Measurements from ENCODE around the gene HERC3.

The HERC3 gene

GRCh38 chr4:88661739-88662138, 69.5 kb downstream of the HERC3 start:
- DNase-seq = no peak

- peak; percentile 18 for DNase-seq
Measured at GRCh38 chr4:88672987-88673386, 80.7 kb downstream of the HERC3 start.

DNA sequence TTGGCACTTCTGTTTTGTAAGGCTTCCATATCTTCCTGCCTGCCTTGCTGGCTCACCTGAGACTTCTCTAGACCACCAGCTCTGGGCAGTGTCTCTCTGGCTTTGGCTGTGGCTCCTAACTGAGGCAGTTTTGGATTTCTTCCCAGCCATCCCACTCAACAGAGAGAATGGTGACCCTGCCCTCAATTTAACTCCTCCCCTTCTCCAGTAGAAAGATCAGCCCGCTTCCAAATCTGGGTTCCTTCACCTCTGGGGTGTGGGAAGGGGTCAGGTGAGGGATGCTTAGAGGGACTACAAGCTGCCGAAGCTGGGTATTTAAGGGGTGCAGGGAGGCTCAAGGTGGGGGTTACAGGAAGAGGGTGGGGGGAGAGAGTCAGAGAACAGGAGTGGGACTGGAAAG, 81.6 kb downstream of the HERC3 start:
- DNase-seq = no peak

- no peak for DNase-seq
Measured at GRCh38 chr4:88674565-88674964, 82.3 kb downstream of the HERC3 start.

- DNase-seq = no peak
Measured at GRCh38 chr4:88674979-88675378, 82.7 kb downstream of the HERC3 start.

DNA sequence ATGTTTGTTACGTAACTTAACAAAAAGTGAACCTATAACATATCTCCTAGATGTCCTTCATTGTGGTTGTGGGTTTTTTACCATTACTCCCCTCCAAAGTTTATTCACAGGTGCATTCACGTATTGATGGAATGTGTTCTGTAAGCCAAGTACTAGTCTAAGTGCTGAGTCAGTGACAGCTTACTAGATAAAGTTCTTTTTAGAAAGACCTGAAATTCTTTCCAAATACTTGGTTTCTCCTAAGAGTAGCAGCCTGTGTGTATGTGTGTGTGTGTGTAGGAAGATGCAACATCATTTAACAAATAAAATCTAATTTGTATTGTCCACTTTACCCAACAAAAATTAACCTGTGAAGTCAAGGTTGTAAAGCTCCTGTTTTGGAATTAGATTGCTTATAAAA, 83.3 kb downstream of the HERC3 start:
- no peak for DNase-seq

- DNase-seq = no peak
Measured at GRCh38 chr4:88681209-88681608, 88.9 kb downstream of the HERC3 start.

- no peak for DNase-seq
Measured at GRCh38 chr4:88690355-88690754, 98.1 kb downstream of the HERC3 start.

GRCh38 chr4:88693792-88694191, 101.5 kb downstream of the HERC3 start:
- no peak for DNase-seq

DNA sequence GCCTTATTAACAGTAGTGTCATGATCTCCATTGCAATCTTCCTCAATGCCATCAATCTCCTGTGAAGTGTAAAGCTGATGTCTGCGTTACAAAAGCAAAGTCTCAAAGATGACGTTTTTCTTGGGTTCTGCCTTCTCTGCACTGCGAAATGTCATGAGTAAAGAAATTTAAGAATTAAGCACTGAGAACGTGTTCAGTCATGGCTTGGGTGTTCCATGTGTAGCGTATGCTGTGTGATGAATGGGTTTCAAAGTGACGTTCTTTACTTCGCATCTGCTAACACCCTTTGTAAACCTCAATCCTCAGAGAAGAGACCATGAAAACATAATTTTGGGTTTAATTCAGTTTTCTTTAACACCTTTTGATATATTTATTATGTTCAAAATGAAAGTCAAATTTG, 104.3 kb downstream of the HERC3 start:
- DNase-seq = no peak

- DNase-seq = no peak
Measured at GRCh38 chr4:88697141-88697540, 104.9 kb downstream of the HERC3 start.

DNA sequence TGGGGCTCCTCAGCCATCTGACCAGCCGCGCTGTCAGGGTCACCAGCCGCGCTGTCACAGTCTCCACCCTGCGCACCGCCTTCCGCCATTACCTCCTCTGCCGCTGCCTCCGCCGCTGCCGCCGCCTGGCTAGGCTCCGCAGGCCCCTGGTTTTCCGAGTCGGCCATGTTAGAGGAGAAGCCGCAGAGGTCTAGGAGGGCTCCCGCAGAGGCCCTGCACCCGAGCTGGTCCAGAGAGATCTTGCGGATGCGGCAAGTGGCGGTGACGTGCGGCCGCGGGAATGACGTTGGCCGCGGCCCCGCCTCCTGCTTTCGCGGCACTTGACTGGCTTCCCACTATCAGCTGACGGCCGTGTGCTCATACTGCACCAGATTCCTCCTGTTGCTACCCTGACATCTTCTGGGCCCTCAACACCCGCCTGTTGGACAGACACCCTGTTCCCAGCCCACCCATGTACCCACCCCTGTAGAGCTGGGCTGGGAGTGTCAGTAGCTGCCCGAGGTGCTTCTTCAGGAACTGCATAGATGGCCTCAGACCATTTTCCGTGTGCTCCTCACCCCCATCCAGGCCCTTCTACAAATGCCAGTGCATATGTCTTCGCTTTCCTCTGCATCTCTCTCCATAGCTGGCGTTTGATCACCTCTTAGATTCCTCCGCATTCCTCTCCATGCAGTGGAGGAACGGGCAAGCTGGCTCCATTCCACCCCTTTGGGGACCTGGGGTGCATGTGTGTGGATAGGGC, 105.5 kb downstream of the HERC3 start, which contains the start of gene NAP1L5:
Gene NAP1L5 (minus strand): TSS at position 242 of the 742 bp plus-strand sequence. CDS start 75 bp downstream, at position 167.
- DNase-seq = no peak

DNA sequence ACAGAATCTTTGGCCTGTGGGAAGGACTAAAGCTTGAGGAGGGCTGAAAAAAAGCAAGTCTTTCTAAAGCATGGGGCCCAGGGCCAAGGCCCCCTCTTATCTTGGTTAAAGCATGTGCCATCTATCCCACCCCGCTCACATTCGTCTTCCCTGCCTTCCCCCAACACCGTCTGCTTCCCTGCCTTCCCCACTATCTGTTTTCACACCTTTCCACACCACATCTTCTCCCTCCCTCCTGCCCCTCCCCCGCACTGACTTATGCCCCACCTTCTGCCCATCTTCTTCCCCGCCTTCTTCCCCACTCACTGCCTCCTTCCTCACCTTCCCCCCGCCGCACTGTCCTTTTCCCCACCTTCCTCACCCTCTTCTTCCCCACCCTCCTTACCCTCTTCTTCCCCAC, 106.2 kb downstream of the HERC3 start:
- no peak for DNase-seq

GRCh38 chr4:88702782-88703181, 110.5 kb downstream of the HERC3 start:
- no peak for DNase-seq

DNA sequence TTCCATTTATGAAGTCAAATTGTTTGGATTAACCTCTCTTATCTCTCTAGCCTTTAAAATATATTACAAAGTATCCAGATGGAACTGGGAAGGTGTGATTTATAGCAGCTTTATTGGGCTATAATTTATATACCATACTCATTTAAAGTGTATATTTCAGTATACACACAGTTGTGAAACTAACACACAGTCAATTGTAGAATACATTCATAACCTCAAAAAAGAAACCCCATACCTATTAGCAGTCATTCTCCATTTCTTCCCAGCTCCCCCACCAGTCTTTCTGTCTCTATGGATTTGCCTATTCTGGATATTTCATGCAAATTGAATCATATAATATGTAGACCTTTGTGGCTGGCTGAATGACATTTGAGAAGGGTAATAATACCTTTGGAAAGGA, 112.9 kb downstream of the HERC3 start:
- DNase-seq = no peak

- DNase-seq = no peak
Measured at GRCh38 chr4:88705805-88706492, 113.7 kb downstream of the HERC3 start.

DNA sequence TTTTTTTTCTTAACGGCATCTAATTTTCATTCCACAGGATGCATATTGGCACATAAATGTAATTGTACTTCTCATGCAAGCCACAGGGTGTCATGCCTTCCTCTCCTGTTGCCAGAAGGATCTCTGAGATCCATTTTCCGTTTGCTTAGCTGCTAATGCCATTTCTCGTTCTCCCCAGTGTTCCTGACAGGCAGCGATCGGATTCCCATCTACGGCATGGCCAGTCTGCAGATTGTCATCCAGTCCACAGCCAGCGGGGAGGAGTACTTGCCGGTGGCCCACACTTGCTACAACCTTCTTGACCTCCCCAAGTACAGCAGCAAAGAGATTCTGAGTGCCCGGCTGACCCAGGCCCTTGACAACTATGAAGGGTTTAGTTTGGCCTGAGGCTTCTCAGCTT, 114.3 kb downstream of the HERC3 start:
- DNase-seq = peak; percentile 82

- no peak for DNase-seq
Measured at GRCh38 chr4:88709989-88710388, 117.7 kb downstream of the HERC3 start.

DNA sequence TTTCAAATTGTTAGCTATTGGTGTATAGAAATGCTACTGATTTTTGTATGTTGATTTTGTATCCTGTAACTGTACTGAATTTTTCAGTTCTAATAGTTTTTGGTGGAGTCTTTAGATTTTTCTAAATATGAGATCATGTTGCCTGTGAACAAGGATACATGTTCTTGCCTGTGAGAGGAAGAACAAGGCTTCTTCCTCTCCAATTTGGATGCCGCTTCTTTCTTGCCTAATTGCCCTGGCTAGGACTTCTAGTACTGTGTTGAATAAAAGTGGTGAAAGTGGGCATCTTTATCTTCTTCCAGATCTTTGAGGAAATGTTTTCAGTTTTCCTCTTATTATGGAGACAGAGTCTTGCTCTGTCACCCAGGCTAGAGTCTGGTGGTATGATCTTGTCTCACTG, 121.5 kb downstream of the HERC3 start:
- DNase-seq = no peak

DNA sequence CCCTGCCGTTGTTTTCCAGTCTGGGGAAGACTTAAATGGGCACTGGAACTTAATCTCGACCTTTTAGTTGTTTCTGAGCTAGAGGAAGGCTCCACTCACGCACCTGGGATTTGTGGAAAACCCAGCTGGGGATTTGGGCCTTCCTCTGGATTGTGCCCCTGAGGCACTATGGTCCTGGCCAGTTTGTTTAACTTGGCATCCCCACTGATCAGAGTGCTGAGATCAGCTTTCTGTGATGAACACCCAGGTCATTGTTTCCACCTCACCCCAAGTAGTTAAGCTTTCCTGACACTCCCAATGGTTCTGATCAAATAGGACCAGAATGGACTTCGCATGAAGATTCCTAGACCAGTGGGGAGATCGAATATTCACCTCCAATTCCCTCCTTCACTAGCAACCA, 125.8 kb downstream of the HERC3 start:
- DNase-seq = no peak

DNA sequence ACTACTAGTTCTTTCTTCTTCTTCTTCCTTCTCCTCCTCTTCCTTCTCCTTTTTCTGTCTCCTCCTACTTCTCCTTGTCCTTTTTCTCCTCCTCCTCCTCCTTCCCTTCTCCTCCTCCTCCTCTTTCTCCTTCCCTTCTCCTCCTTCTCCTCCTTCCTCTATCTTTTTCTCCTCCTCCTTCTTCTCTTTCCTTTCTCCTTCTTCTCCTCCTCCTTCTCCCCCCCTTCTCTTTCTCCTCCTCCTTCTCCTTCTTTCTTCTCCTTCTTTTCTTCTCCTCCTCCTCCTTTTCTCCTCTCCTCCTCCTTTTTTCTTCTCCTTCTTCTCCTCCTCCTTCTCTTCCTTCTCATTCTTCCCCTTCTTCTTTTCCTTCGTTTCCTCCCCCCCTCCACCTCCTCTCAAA, 127.1 kb downstream of the HERC3 start:
- DNase-seq = no peak

DNA sequence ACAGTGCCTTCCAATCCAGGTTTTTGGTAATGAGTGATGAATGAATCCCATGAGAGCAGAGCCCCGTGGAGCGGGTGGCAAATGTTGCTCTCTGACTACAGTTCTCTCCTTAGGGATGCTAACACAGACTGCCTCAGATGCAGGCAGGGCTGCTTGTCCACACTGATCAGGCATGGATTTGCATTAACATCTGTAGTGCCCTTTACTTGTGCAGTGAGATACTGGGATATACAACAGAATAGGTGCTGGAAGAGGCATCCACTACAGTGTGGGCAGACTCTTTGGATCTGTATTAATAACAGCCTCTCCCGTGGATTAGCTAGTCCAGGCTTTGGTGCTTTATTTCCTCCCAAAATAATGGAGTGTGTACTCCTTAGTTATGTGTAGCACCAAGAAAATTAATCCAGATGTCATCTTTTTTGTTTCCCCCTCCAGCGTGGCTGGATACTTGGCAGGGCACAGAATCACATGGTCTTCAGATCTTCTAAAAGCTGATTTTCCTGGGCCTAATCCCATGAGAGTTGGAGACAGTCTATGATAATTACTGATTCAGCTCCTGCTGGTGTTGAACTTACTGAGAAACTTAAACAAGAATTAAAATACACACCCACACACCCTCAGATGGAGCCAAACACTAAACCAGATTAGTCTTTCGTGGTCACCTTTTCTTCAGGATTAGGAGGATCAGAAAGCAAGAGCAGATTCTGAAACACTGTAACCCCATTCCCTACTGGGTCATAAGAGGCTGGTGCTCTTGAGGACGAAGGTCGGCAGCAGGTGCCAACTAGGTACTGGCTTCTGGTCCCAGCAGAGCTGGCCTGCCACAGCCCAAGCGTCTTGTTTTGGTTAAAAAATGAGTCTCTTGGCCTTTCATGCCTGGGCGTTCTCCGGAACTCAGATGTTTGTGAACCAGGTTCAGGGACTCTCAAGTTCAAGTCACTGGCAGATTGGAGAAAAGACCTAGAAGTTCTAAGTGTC, 128.5 kb downstream of the HERC3 start:
- DNase-seq = no peak

DNA sequence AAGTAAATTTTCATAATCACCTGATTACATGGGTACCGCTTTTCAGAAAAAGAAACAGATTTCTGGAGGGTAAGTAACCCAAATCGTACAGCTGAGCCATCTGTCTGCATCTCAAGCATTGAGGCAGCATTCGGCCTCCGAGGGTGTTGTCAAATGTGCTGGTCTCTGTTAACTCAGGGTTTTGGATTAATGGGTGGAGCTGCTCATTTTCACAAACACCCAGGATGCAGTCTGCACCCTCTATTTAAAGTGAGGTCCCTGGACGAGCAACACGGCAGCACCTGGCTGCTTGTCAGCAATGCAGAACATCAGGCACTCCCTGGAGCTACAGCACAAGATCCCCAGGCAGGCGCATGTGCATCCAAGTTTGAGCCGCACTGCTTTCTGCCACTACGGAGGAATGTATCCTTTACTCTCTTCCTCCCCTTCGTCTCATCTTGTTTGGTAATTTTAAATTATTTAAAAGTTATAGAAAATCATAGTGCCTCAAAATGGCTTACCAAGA, 130.0 kb downstream of the HERC3 start:
- no peak for DNase-seq
